Right lobe of liver (tissue), 4 donors: Measurements from ENCODE around the gene HPDL.

ENCODE experiments used
- CTCF ChIP-seq, 4 donors: fragments of 200-600 bp in 3 of 4; fragments of 450-650 bp in 1 of 4; IDR thresholded peaks; one replicate each; pipeline versions ENCODE4 v1.5.1 to v1.8.0; 2016 to 2022; ENCODE audit warnings: antibody characterized with exemption in 4 of 4, mild to moderate bottlenecking in 2 of 4
- POLR2A ChIP-seq: fragments of 450-650 bp; IDR thresholded peaks from one replicate; pipeline ENCODE4 v1.6.1; 2017; ENCODE audit warnings: antibody characterized with exemption, mild to moderate bottlenecking
- donor health status: DM: no; HTN: no; CAD: no.
- donor health status: DM: no; HTN: no; CAD: no.
- donor health status: DM: no; HTN: yes; CAD: no.

DNA sequence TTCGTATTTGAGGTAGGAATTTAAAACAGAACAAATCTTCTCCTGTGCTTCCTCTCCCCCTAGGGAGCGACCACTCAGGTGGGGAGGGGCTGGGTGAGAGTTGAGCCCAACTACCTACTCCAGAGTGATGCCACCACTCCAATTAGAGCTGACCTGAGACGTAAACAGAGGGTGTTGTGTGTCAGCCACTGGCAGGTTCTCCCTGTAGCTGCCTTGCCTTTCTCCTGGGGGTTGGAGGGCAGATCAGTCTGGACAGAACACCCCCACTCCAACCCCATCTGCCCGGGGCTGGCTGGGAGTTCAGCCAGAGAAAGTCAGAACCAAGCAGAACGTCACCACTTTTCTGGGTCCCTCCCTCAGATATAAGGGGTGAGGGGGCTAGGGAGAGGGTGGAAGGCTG is 2.0 kb downstream of the HPDL start:
- TF ChIP-seq CTCF (IDR thresholded peaks at IDR 0.05), result no peak
- no peak for TF ChIP-seq POLR2A
